SK-N-SH treated with all-trans-retinoic acid at 6 μM for 48 hours (cell line): ENCODE data around the gene GRIK3.

Experiments used
- ATAC-seq: fragments of 200-7000 bp; cut with Tn5 transposase; 3 replicates; pipeline ENCODE4 v1.9.1; 2020; ENCODE audit warnings: mild to moderate bottlenecking, moderate library complexity
- ARNTL ChIP-seq: fragments of 450-650 bp; formaldehyde crosslinking; IDR thresholded peaks from 2 replicates; pipeline ENCODE4 v1.5.0; 2020; ENCODE audit warnings: low read depth, mild to moderate bottlenecking, moderate library complexity, borderline replicate concordance
- BACH2 ChIP-seq: fragments of 250-450 bp; sonication (Bioruptor Pico); IDR thresholded peaks from 2 replicates; pipeline ENCODE4 v1.9.0; 2021; ENCODE audit warnings: mild to moderate bottlenecking, borderline replicate concordance
- CREB5 ChIP-seq: fragments of 250-450 bp; sonication (Bioruptor Pico); IDR thresholded peaks from 2 replicates; pipeline ENCODE4 v1.5.1; 2020; ENCODE audit warnings: low read depth, mild to moderate bottlenecking, moderate library complexity
- ESRRG ChIP-seq: fragments of 250-450 bp; sonication (Bioruptor Pico); IDR thresholded peaks from 2 replicates; pipeline ENCODE4 v1.6.1; 2021; ENCODE audit warnings: mild to moderate bottlenecking
- GLIS3 ChIP-seq: fragments of 250-450 bp; sonication (Bioruptor Pico); IDR thresholded peaks from 2 replicates; pipeline ENCODE4 v1.5.0; 2020; ENCODE audit warnings: mild to moderate bottlenecking, moderate library complexity
- ISL1 ChIP-seq: fragments of 250-450 bp; sonication (Bioruptor Pico); IDR thresholded peaks from 2 replicates; pipeline ENCODE4 v2.1.2; 2022; ENCODE audit warnings: mild to moderate bottlenecking, moderate library complexity
- OSR1 ChIP-seq: fragments of 250-450 bp; sonication (Bioruptor Pico); IDR thresholded peaks from 2 replicates; pipeline ENCODE4 v1.8.0; 2022; ENCODE audit warnings: moderate library complexity, mild to moderate bottlenecking, inconsistent platforms
- POU6F1 ChIP-seq: fragments of 250-450 bp; sonication (Bioruptor Pico); IDR thresholded peaks from 2 replicates; pipeline ENCODE4 v1.8.0; 2021; ENCODE audit warnings: low read depth, mild to moderate bottlenecking, moderate library complexity, borderline replicate concordance
- PPARA ChIP-seq: fragments of 250-450 bp; sonication (Bioruptor Pico); IDR thresholded peaks from 2 replicates; pipeline ENCODE4 v1.5.0; 2020; ENCODE audit warnings: mild to moderate bottlenecking, borderline replicate concordance
- RARB ChIP-seq: fragments of 250-450 bp; sonication (Bioruptor Pico); IDR thresholded peaks from 2 replicates; pipeline ENCODE4 v1.8.0; 2021; ENCODE audit warnings: mild to moderate bottlenecking, moderate library complexity
- SNAI2 ChIP-seq: fragments of 250-450 bp; sonication (Bioruptor Pico); IDR thresholded peaks from 2 replicates; pipeline ENCODE4 v1.5.0; 2020; ENCODE audit warnings: mild to moderate bottlenecking, moderate library complexity
- TOX ChIP-seq: fragments of 250-450 bp; sonication (Bioruptor Pico); IDR thresholded peaks from 2 replicates; pipeline ENCODE4 v1.8.0; 2021; ENCODE audit warnings: mild to moderate bottlenecking, moderate library complexity, borderline replicate concordance
- ZC3H10 ChIP-seq: fragments of 250-450 bp; sonication (Bioruptor Pico); IDR thresholded peaks from 2 replicates; pipeline ENCODE4 v1.5.1; 2021; ENCODE audit warnings: mild to moderate bottlenecking, moderate library complexity
- ZFP3 ChIP-seq: fragments of 250-450 bp; sonication (Bioruptor Pico); IDR thresholded peaks from 2 replicates; pipeline ENCODE4 v1.5.0; 2020; ENCODE audit warnings: mild to moderate bottlenecking, moderate library complexity
- ZFP30 ChIP-seq: fragments of 450-650 bp; formaldehyde crosslinking; IDR thresholded peaks from 2 replicates; pipeline ENCODE4 v1.5.0; 2022; ENCODE audit warnings: mild to moderate bottlenecking, moderate library complexity
- ZNF565 ChIP-seq: fragments of 450-650 bp; formaldehyde crosslinking; conservative IDR thresholded peaks from 2 replicates; pipeline ENCODE4 v1.5.0; 2020; ENCODE audit warnings: low read depth, mild to moderate bottlenecking, moderate library complexity
- ZNF70 ChIP-seq: fragments of 450-650 bp; formaldehyde crosslinking; IDR thresholded peaks from 2 replicates; pipeline ENCODE4 v1.5.0; 2020; ENCODE audit warnings: mild to moderate bottlenecking, moderate library complexity
- ZNF8 ChIP-seq: fragments of 450-650 bp; formaldehyde crosslinking; IDR thresholded peaks from 2 replicates; pipeline ENCODE4 v1.5.0; 2020; ENCODE audit warnings: mild to moderate bottlenecking, moderate library complexity
- TF ChIP-seq, protein P1 (sequence below): fragments of 250-450 bp; sonication (Bioruptor Pico); IDR thresholded peaks from 2 replicates; pipeline ENCODE4 v1.8.0; 2020; ENCODE audit warnings: mild to moderate bottlenecking, moderate library complexity, borderline replicate concordance
- TF ChIP-seq, protein P2 (sequence below): fragments of 250-450 bp; sonication (Bioruptor Pico); IDR thresholded peaks from 2 replicates; pipeline ENCODE4 v1.5.0; 2020; ENCODE audit warnings: mild to moderate bottlenecking, moderate library complexity
- TF ChIP-seq, protein P3 (sequence below): fragments of 250-450 bp; sonication (Bioruptor Pico); IDR thresholded peaks from 2 replicates; pipeline ENCODE4 v1.5.1; 2021; ENCODE audit warnings: mild to moderate bottlenecking, moderate library complexity

Gene GRIK3

GRCh38 chr1:36851595-36851994, 182.7 kb downstream of the GRIK3 start:
- ATAC-seq: no peak
- TF ChIP-seq PPARA (CRISPR knock-in tag) (no peak), CREB5 (CRISPR knock-in tag) (no peak), RARB (CRISPR knock-in tag) (no peak), TOX (CRISPR knock-in tag) (no peak), ZFP3 (CRISPR knock-in tag) (no peak), BACH2 (no peak), ZNF70 (CRISPR knock-in tag) (no peak), ZNF565 (CRISPR knock-in tag) (no peak), ARNTL (CRISPR knock-in tag) (no peak), ZC3H10 (CRISPR knock-in tag) (no peak), ESRRG (no peak), ISL1 (CRISPR knock-in tag) (no peak), POU6F1 (no peak), ZNF8 (CRISPR knock-in tag) (no peak), ZFP30 (CRISPR knock-in tag) (no peak), GLIS3 (CRISPR knock-in tag) (no peak), OSR1 (CRISPR knock-in tag) (no peak)
- TF ChIP-seq, protein P1, sequence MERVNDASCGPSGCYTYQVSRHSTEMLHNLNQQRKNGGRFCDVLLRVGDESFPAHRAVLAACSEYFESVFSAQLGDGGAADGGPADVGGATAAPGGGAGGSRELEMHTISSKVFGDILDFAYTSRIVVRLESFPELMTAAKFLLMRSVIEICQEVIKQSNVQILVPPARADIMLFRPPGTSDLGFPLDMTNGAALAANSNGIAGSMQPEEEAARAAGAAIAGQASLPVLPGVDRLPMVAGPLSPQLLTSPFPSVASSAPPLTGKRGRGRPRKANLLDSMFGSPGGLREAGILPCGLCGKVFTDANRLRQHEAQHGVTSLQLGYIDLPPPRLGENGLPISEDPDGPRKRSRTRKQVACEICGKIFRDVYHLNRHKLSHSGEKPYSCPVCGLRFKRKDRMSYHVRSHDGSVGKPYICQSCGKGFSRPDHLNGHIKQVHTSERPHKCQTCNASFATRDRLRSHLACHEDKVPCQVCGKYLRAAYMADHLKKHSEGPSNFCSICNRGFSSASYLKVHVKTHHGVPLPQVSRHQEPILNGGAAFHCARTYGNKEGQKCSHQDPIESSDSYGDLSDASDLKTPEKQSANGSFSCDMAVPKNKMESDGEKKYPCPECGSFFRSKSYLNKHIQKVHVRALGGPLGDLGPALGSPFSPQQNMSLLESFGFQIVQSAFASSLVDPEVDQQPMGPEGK: no peak
- TF ChIP-seq, protein P2, sequence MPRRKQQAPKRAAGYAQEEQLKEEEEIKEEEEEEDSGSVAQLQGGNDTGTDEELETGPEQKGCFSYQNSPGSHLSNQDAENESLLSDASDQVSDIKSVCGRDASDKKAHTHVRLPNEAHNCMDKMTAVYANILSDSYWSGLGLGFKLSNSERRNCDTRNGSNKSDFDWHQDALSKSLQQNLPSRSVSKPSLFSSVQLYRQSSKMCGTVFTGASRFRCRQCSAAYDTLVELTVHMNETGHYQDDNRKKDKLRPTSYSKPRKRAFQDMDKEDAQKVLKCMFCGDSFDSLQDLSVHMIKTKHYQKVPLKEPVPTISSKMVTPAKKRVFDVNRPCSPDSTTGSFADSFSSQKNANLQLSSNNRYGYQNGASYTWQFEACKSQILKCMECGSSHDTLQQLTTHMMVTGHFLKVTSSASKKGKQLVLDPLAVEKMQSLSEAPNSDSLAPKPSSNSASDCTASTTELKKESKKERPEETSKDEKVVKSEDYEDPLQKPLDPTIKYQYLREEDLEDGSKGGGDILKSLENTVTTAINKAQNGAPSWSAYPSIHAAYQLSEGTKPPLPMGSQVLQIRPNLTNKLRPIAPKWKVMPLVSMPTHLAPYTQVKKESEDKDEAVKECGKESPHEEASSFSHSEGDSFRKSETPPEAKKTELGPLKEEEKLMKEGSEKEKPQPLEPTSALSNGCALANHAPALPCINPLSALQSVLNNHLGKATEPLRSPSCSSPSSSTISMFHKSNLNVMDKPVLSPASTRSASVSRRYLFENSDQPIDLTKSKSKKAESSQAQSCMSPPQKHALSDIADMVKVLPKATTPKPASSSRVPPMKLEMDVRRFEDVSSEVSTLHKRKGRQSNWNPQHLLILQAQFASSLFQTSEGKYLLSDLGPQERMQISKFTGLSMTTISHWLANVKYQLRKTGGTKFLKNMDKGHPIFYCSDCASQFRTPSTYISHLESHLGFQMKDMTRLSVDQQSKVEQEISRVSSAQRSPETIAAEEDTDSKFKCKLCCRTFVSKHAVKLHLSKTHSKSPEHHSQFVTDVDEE: no peak
- TF ChIP-seq, protein P3, sequence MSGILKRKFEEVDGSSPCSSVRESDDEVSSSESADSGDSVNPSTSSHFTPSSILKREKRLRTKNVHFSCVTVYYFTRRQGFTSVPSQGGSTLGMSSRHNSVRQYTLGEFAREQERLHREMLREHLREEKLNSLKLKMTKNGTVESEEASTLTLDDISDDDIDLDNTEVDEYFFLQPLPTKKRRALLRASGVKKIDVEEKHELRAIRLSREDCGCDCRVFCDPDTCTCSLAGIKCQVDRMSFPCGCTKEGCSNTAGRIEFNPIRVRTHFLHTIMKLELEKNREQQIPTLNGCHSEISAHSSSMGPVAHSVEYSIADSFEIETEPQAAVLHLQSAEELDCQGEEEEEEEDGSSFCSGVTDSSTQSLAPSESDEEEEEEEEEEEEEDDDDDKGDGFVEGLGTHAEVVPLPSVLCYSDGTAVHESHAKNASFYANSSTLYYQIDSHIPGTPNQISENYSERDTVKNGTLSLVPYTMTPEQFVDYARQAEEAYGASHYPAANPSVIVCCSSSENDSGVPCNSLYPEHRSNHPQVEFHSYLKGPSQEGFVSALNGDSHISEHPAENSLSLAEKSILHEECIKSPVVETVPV (CRISPR knock-in tag): no peak

GRCh38 chr1:36851087-36851486, 183.2 kb downstream of the GRIK3 start:
- no peak for ATAC-seq

More at GRCh38 chr1:36851087-36851486, 183.2 kb downstream of the GRIK3 start:
- TF ChIP-seq ZFP30 (CRISPR knock-in tag): no peak
- no peak for TF ChIP-seq SNAI2 (CRISPR knock-in tag)
- TF ChIP-seq BACH2: no peak
- no peak for TF ChIP-seq CREB5 (CRISPR knock-in tag)
- TF ChIP-seq ZNF8 (CRISPR knock-in tag): no peak
- TF ChIP-seq, protein P1: no peak
- no peak for TF ChIP-seq PPARA (CRISPR knock-in tag)
- no peak for TF ChIP-seq ZNF565 (CRISPR knock-in tag)
- TF ChIP-seq, all 23 proteins: peak for 0
